GM23338 (cell line): ENCODE data around the gene DAB1. TPM values are rescaled to one million over a fixed set of nuclear protein-coding genes. Genes with fewer than 3 reads are reported as not detected.
"Not testable (repeated sequence)": the region's sequence is repeated elsewhere in the genome, so short reads cannot be mapped to it uniquely, and the experiment has no call there.

Experiments used
- ATAC-seq: fragments of 200-7000 bp; cut with Tn5 transposase; 3 replicates; pipeline ENCODE4 v1.9.1; 2020
- DNase-seq: peaks from one replicate; pipeline ENCODE4 v3.0.0-alpha.2; 2015; ENCODE audit warnings: low spot score
- H2AFZ ChIP-seq: fragments of 200-600 bp; sonication (generic); 2 replicates; pipeline ENCODE4 v1.8.0; 2016; ENCODE audit warnings: antibody characterized with exemption, mild to moderate bottlenecking, moderate library complexity
- H3F3A ChIP-seq: fragments of 200-600 bp; sonication (generic); replicated peaks from 2 replicates; pipeline ENCODE4 v1.8.0; 2017; ENCODE audit warnings: antibody characterized with exemption, mixed run types, low read depth
- H3K27ac ChIP-seq: fragments of 200-600 bp; sonication (generic); 2 replicates; pipeline ENCODE4 v1.6.1; 2016; ENCODE audit warnings: low read depth
- H3K27me3 ChIP-seq: fragments of 200-600 bp; sonication (generic); 2 replicates; pipeline ENCODE4 v1.8.0; 2016; ENCODE audit warnings: mild to moderate bottlenecking, mixed run types, moderate library complexity; ENCODE audit not compliant: insufficient read depth
- H3K36me3 ChIP-seq: fragments of 200-600 bp; sonication (generic); 2 replicates; pipeline ENCODE4 v1.8.0; 2016; ENCODE audit warnings: mild to moderate bottlenecking; ENCODE audit not compliant: insufficient read depth
- H3K4me1 ChIP-seq: fragments of 200-600 bp; sonication (generic); 2 replicates; pipeline ENCODE4 v1.8.0; 2016; ENCODE audit warnings: mild to moderate bottlenecking, moderate library complexity; ENCODE audit not compliant: insufficient read depth
- H3K4me2 ChIP-seq: fragments of 200-600 bp; sonication (generic); 2 replicates; pipeline ENCODE4 v1.7.1; 2017; ENCODE audit warnings: mixed run types
- H3K4me3 ChIP-seq: fragments of 200-600 bp; sonication (generic); 2 replicates; pipeline ENCODE4 v1.6.1; 2016; ENCODE audit warnings: mixed run types
- H3K79me2 ChIP-seq: fragments of 200-600 bp; sonication (generic); replicated peaks from 2 replicates; pipeline ENCODE4 v1.8.0; 2017; ENCODE audit warnings: mild to moderate bottlenecking; ENCODE audit not compliant: insufficient read depth
- H3K9me2 ChIP-seq: fragments of 200-600 bp; sonication (generic); 2 replicates; pipeline ENCODE4 v1.8.0; 2017; ENCODE audit not compliant: insufficient read depth
- H4K20me1 ChIP-seq: fragments of 200-600 bp; sonication (generic); replicated peaks from 2 replicates; pipeline ENCODE4 v1.8.0; 2017; ENCODE audit warnings: mild to moderate bottlenecking; ENCODE audit not compliant: insufficient read depth
- H3K27ac Mint-ChIP-seq: 2 replicates; pipeline ENCODE4 v1.8.0; 2020; ENCODE audit warnings: inconsistent platforms, mild to moderate bottlenecking, moderate library complexity, mixed read lengths
- H3K27me3 Mint-ChIP-seq: 3 replicates; pipeline ENCODE4 v1.8.0; 2022; ENCODE audit warnings: low read depth, mild to moderate bottlenecking, moderate library complexity, mixed read lengths, inconsistent platforms; ENCODE audit not compliant: insufficient read depth, poor library complexity
- H3K36me3 Mint-ChIP-seq: 3 replicates; pipeline ENCODE4 v1.8.0; 2021; ENCODE audit warnings: low read depth, mild to moderate bottlenecking, inconsistent platforms, moderate library complexity, mixed read lengths
- H3K4me1 Mint-ChIP-seq: 3 replicates; pipeline ENCODE4 v1.8.0; 2020; ENCODE audit warnings: mild to moderate bottlenecking, inconsistent platforms, mixed read lengths
- H3K4me3 Mint-ChIP-seq: 3 replicates; pipeline ENCODE4 v1.8.0; 2021; ENCODE audit warnings: moderate library complexity, mild to moderate bottlenecking, inconsistent platforms, mixed read lengths
- H3K9me3 Mint-ChIP-seq: 3 replicates; pipeline ENCODE4 v1.8.0; 2020; ENCODE audit warnings: moderate library complexity, mild to moderate bottlenecking, inconsistent platforms, mixed read lengths
- CREB1 ChIP-seq: fragments of 250-450 bp; sonication (Bioruptor Pico); IDR thresholded peaks from 2 replicates; pipeline ENCODE4 v1.5.0; 2020; ENCODE audit warnings: low read depth, mild to moderate bottlenecking, moderate library complexity
- ETS1 ChIP-seq: IDR thresholded peaks from 2 replicates; pipeline ENCODE4 v1.6.1; 2016; ENCODE audit warnings: antibody characterized with exemption
- EZH2 ChIP-seq: fragments of 200-600 bp; sonication (generic); IDR thresholded peaks from one replicate; pipeline ENCODE4 v1.8.0; 2017; ENCODE audit warnings: antibody characterized with exemption, mild to moderate bottlenecking, low read depth; ENCODE audit not compliant: unreplicated experiment
- NANOG ChIP-seq: IDR thresholded peaks from 2 replicates; pipeline ENCODE4 v1.6.1; 2016; ENCODE audit warnings: antibody characterized with exemption, borderline replicate concordance
- STAT1 ChIP-seq: IDR thresholded peaks from one replicate; pipeline ENCODE4 v1.6.1; 2016; ENCODE audit warnings: antibody characterized with exemption; ENCODE audit not compliant: unreplicated experiment
- ZNF114 ChIP-seq: fragments of 250-450 bp; sonication (Bioruptor Pico); IDR thresholded peaks from 2 replicates; pipeline ENCODE4 v1.5.0; 2020; ENCODE audit warnings: mild to moderate bottlenecking, moderate library complexity
- ZNF462 ChIP-seq: fragments of 250-450 bp; sonication (Bioruptor Pico); IDR thresholded peaks from 2 replicates; pipeline ENCODE4 v1.5.0; 2020; ENCODE audit warnings: mild to moderate bottlenecking, moderate library complexity
- polyA plus RNA-seq: library from polyadenylated mRNA; unstranded; fragments of >200 nt; fragmentation: Nextera tagmentation; extraction: Ambion mirVana; gene quantifications from 2 replicates; pipeline ENCODE4 v1.2.1, GENCODE V29; 2016
- total RNA-seq: library from RNA; depleted of rRNA; stranded (reverse); fragments of >200 nt; shearing (Covaris generic); gene quantifications from 2 replicates; pipeline ENCODE4 v1.2.3, GENCODE V29; 2014

The DAB1 gene
- total and polyA plus RNA-seq, 2 experiments from 2014 or later = 12.8 to 14.5 TPM

- TF ChIP-seq ZNF462 (CRISPR knock-in tag) (no peak), STAT1 (no peak), ETS1 (no peak), NANOG (no peak), EZH2 (no peak), ZNF114 (CRISPR knock-in tag) (no peak), CREB1 (CRISPR knock-in tag) (no peak)
Observed at GRCh38 chr1:57088653-57089052, 335.2 kb downstream of the DAB1 start (continued).

- H3K27me3 Mint-ChIP-seq, H3K4me3 Mint-ChIP-seq, H3K4me1 Mint-ChIP-seq, H3K4me3 ChIP-seq, H4K20me1 ChIP-seq, H3K4me2 ChIP-seq, H3K27ac ChIP-seq, H3K9me3 Mint-ChIP-seq, H3K27me3 ChIP-seq, H3K9me2 ChIP-seq, DNase-seq, H3K36me3 ChIP-seq, H3K4me1 ChIP-seq, H3K27ac Mint-ChIP-seq, H2AFZ ChIP-seq, ATAC-seq, H3F3A ChIP-seq, H3K79me2 ChIP-seq, H3K36me3 Mint-ChIP-seq: not testable (repeated sequence)
Observed at GRCh38 chr1:57087660-57088059, 336.2 kb downstream of the DAB1 start.
